Activated CD4-positive, CD25-positive, alpha-beta regulatory T cell treated with anti-CD3 and anti-CD28 coated beads, Interleukin-2, amount 50 U/mL, for 24 hours (primary cell): ENCODE results near the gene HLA-DPA1.

Experiments
- ATAC-seq, 2 donors: fragments of 150-1000 bp; cut with Tn5 transposase; one replicate each; pipeline ENCODE4 v1.10.0; 2021; ENCODE audit warnings: mild to moderate bottlenecking in 1 of 2, moderate library complexity in 1 of 2

Gene HLA-DPA1

GRCh38 chr6:33061987-33062386 is 11.5 kb downstream of the HLA-DPA1 start:
- peak in 1 of 2 donors; percentile 43 for ATAC-seq

- ATAC-seq: peak in 1 of 2 donors; percentile 41
Measured at GRCh38 chr6:33057222-33058150, 16.0 kb downstream of the HLA-DPA1 start.

GRCh38 chr6:33053230-33053629 is 20.2 kb downstream of the HLA-DPA1 start:
- ATAC-seq: no peak

GRCh38 chr6:33052627-33053026 is 20.8 kb downstream of the HLA-DPA1 start:
- no peak for ATAC-seq

GRCh38 chr6:33050014-33050810 is 23.2 kb downstream of the HLA-DPA1 start:
- no peak for ATAC-seq

GRCh38 chr6:33049323-33050013 is 24.0 kb downstream of the HLA-DPA1 start:
- ATAC-seq: no peak

- ATAC-seq: no peak
Measured at GRCh38 chr6:33040157-33040556, 33.3 kb downstream of the HLA-DPA1 start.

GRCh38 chr6:33036535-33036934 is 36.9 kb downstream of the HLA-DPA1 start:
- ATAC-seq: no peak

- ATAC-seq: no peak
Measured at GRCh38 chr6:33034554-33034953, 38.9 kb downstream of the HLA-DPA1 start.

GRCh38 chr6:33030245-33030644 is 43.2 kb downstream of the HLA-DPA1 start:
- ATAC-seq: no peak

- ATAC-seq: peak; percentile 78 to 79
Measured at GRCh38 chr6:33029328-33030184, 43.9 kb downstream of the HLA-DPA1 start.

- no peak for ATAC-seq
Measured at GRCh38 chr6:33028220-33028849, 45.1 kb downstream of the HLA-DPA1 start.

- ATAC-seq: no peak
Measured at GRCh38 chr6:33024521-33024920, 48.9 kb downstream of the HLA-DPA1 start.

GRCh38 chr6:33023536-33023935 is 49.9 kb downstream of the HLA-DPA1 start:
- no peak for ATAC-seq

GRCh38 chr6:33021917-33022316 is 51.5 kb downstream of the HLA-DPA1 start:
- ATAC-seq: no peak

- ATAC-seq: no peak
Measured at GRCh38 chr6:33019372-33019771, 54.1 kb downstream of the HLA-DPA1 start.

- peak; percentile 63 to 78 for ATAC-seq
Measured at GRCh38 chr6:33018904-33019303, 54.5 kb downstream of the HLA-DPA1 start.

- ATAC-seq: no peak
Measured at GRCh38 chr6:33018418-33018817, 55.0 kb downstream of the HLA-DPA1 start.

GRCh38 chr6:33017694-33018353 is 55.6 kb downstream of the HLA-DPA1 start:
- no peak for ATAC-seq

GRCh38 chr6:33017018-33017417 is 56.4 kb downstream of the HLA-DPA1 start:
- no peak for ATAC-seq

- ATAC-seq: no peak
Measured at GRCh38 chr6:33015798-33016197, 57.7 kb downstream of the HLA-DPA1 start.
